Fibroblast of lung (primary cell): Measurements from ENCODE around the gene CCDC85A. TPM values are rescaled to one million over a fixed set of nuclear protein-coding genes. Genes with fewer than 3 reads are reported as not detected.

Experiments used
- DNase-seq, 2 donors: peaks; one replicate each; pipeline versions ENCODE4 v3.0.0 to v3.0.0-alpha.2; 2010; ENCODE audit warnings: low read depth in 2 of 2
- H2AFZ ChIP-seq: 2 replicates; pipeline ENCODE4 v1.5.1; 2012; ENCODE audit warnings: low read length, control low read depth, inconsistent platforms
- H3K27ac ChIP-seq: 2 replicates; pipeline ENCODE4 v1.5.1; 2011; ENCODE audit warnings: low read length, control low read depth; ENCODE audit not compliant: insufficient read depth
- H3K27me3 ChIP-seq: 2 replicates; pipeline ENCODE4 v1.5.1; 2011; ENCODE audit warnings: mild to moderate bottlenecking, low read length; ENCODE audit not compliant: control insufficient read depth, insufficient read depth
- H3K36me3 ChIP-seq: 2 replicates; pipeline ENCODE4 v1.5.1; 2011; ENCODE audit warnings: low read length; ENCODE audit not compliant: control insufficient read depth, insufficient read depth
- H3K4me1 ChIP-seq: 2 replicates; pipeline ENCODE4 v1.5.1; 2011; ENCODE audit warnings: low read length; ENCODE audit not compliant: control insufficient read depth, insufficient read depth; ENCODE audit errors: extremely low read depth
- H3K4me2 ChIP-seq: 2 replicates; pipeline ENCODE4 v1.5.1; 2011; ENCODE audit warnings: low read length, control low read depth; ENCODE audit not compliant: insufficient read depth; ENCODE audit errors: extremely low read depth
- H3K4me3 ChIP-seq, 4 experiments: fragments of 200-600 bp in 1 of 4; sonication (generic) in 1 of 4; replicated peaks in 1 of 4; 2 replicates each; pipeline ENCODE4 v1.5.1; 2011 to 2016; ENCODE audit warnings: low read length in 4 of 4, low read depth in 3 of 4, mild to moderate bottlenecking in 3 of 4, control low read depth in 2 of 4, inconsistent platforms in 1 of 4, mixed read lengths in 1 of 4; ENCODE audit not compliant: insufficient read depth in 1 of 4; ENCODE audit errors: control extremely low read depth in 1 of 4
- H3K79me2 ChIP-seq: 2 replicates; pipeline ENCODE4 v1.5.1; 2012; ENCODE audit warnings: mild to moderate bottlenecking, low read length, inconsistent platforms; ENCODE audit not compliant: control insufficient read depth, insufficient read depth
- H3K9ac ChIP-seq: 2 replicates; pipeline ENCODE4 v1.5.1; 2011; ENCODE audit warnings: mild to moderate bottlenecking, low read length, control low read depth; ENCODE audit not compliant: insufficient read depth
- H3K9me3 ChIP-seq: 2 replicates; pipeline ENCODE4 v1.5.1; 2012; ENCODE audit warnings: low read depth, low read length; ENCODE audit not compliant: control insufficient read depth, insufficient read depth
- H4K20me1 ChIP-seq: 2 replicates; pipeline ENCODE4 v1.5.1; 2011; ENCODE audit warnings: low read length; ENCODE audit not compliant: control insufficient read depth, insufficient read depth; ENCODE audit errors: extremely low read depth
- EZH2 ChIP-seq: IDR thresholded peaks from 2 replicates; pipeline ENCODE4 v1.5.1; 2012; ENCODE audit warnings: low read length, control low read depth, mild to moderate bottlenecking; ENCODE audit errors: missing control alignments
- polyA plus RNA-seq, 2 donors: library from polyadenylated mRNA; depleted of rRNA in 1 of 2; stranded (reverse) in 1 of 2; unstranded in 1 of 2; fragments of >200 nt; gene quantifications; 2 replicates each; pipeline ENCODE4 v1.2.1, GENCODE V29; 2011 to 2012; ENCODE audit warnings: missing spikeins in 1 of 2
- total RNA-seq: library from RNA; depleted of rRNA; stranded (reverse); fragments of >200 nt; gene quantifications from 2 replicates; pipeline ENCODE4 v1.2.1, GENCODE V29; 2014
- TF ChIP-seq, protein P1 (sequence below), 2 donors: IDR thresholded peaks in 1 of 2; conservative IDR thresholded peaks in 1 of 2; 1 replicate in 1 of 2; 2 replicates in 1 of 2; pipeline ENCODE4 v1.5.1; 2011 to 2012; ENCODE audit warnings: low read length in 2 of 2, control low read depth in 1 of 2, inconsistent platforms in 1 of 2, low read depth in 1 of 2, mild to moderate bottlenecking in 1 of 2

CCDC85A gene
- total and polyA plus RNA-seq, 2 donors (not counting 1 experiment from before 2014, with no cell fraction given) = 0.03 TPM; not detected in 1

DNA sequence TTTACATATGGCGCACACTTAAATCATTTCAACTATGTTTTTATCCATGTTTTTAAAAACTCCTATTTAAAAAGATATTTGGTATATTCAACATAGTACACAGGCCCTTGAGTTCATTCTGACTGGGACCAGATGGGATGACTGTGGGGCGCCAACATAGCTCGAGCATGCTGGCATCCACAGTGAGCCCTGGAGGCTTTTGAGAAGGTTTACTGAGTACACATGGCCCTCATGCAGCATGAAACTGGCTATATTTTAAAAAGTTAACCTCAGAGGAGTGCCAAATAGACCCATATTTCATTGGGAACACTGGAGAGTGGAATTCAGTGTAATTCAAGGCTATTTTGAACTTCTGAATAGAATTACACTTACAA lies 83.6 kb downstream of the CCDC85A start:
- no peak for DNase-seq
- H4K20me1 ChIP-seq = no peaks in the 10 kb centered on the region

DNA sequence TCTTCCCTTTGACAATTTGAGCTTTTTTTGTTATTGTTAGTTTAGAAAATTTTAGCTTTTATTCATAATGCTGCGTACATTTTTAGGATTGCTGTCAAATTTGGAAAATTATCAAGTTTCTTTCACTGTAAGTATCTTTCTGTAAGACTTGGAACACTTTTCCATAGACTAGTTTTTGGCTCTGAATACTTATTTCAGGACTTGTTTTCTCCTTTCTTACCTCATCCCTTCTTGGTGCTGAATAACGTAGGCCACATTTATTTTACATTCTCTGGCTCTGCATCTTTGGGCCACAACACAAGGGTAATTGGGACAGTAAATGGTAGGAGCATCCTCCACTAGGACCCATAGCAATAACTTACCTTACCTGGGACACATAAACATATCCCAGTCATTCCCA lies 85.1 kb downstream of the CCDC85A start:
- Histone ChIP-seq H3K4me1 (no peaks in the 10 kb centered on the region), H3K9me3 (no peaks in the 10 kb centered on the region), H3K9ac (no peak overlapping the region), H2AFZ (no peak overlapping the region), H3K36me3 (no peaks in the 10 kb centered on the region), H3K4me3 (no peak overlapping the region), H3K79me2 (no peaks in the 10 kb centered on the region), H3K27ac (no peak overlapping the region), H3K4me2 (no peak overlapping the region), H3K27me3 (no peaks in the 10 kb centered on the region), H4K20me1 (no peaks in the 10 kb centered on the region)
- TF ChIP-seq, protein P1, sequence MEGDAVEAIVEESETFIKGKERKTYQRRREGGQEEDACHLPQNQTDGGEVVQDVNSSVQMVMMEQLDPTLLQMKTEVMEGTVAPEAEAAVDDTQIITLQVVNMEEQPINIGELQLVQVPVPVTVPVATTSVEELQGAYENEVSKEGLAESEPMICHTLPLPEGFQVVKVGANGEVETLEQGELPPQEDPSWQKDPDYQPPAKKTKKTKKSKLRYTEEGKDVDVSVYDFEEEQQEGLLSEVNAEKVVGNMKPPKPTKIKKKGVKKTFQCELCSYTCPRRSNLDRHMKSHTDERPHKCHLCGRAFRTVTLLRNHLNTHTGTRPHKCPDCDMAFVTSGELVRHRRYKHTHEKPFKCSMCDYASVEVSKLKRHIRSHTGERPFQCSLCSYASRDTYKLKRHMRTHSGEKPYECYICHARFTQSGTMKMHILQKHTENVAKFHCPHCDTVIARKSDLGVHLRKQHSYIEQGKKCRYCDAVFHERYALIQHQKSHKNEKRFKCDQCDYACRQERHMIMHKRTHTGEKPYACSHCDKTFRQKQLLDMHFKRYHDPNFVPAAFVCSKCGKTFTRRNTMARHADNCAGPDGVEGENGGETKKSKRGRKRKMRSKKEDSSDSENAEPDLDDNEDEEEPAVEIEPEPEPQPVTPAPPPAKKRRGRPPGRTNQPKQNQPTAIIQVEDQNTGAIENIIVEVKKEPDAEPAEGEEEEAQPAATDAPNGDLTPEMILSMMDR (conservative IDR thresholded peaks at IDR 0.05 in 1 of 2, IDR thresholded peaks at IDR 0.05 in 1 of 2; ENCODE audit: low read depth in 1 of 2, low read length in 2 of 2) = no peak
- no peak for TF ChIP-seq EZH2
- DNase-seq = no peak

More for the DNA sequence above, 83.6 kb downstream of the CCDC85A start:
- no peak overlapping the region for H3K4me2 ChIP-seq
- H3K9ac ChIP-seq = no peak overlapping the region
- H3K9me3 ChIP-seq = no peaks in the 10 kb centered on the region
- no peak overlapping the region for H2AFZ ChIP-seq
- no peak overlapping the region for H3K27ac ChIP-seq
- no peaks in the 10 kb centered on the region for H3K36me3 ChIP-seq
- H3K4me1 ChIP-seq = no peaks in the 10 kb centered on the region
- no peaks in the 10 kb centered on the region for H3K27me3 ChIP-seq
- H3K79me2 ChIP-seq = no peaks in the 10 kb centered on the region
- no peak overlapping the region for H3K4me3 ChIP-seq
- TF ChIP-seq EZH2 = no peak
- TF ChIP-seq, protein P1 (conservative IDR thresholded peaks at IDR 0.05 in 1 of 2, IDR thresholded peaks at IDR 0.05 in 1 of 2; ENCODE audit: low read depth in 1 of 2, low read length in 2 of 2) = no peak

DNA sequence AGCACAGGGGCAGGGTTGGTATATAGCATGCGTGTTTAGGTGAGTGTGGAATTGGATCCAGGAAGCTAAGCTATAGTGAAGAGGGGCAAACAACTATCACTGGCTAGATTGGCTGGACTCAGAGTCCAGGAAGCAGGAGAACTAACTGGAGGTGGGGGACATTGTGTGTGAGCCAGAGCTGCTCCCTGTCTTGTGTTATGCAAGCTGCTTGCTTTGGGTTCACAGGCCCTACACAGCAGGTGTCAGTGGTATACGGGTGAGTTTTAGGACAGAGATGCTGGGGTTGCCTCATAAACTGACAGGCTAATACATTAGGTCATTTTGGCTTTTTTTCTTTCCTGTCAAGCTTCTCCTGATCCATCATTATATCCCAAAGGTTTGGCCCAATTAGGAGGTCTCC lies 87.5 kb downstream of the CCDC85A start:
- DNase-seq = no peak
- H4K20me1 ChIP-seq = no peaks in the 10 kb centered on the region
- H3K9ac ChIP-seq = no peak overlapping the region
- no peaks in the 10 kb centered on the region for H3K79me2 ChIP-seq
- H2AFZ ChIP-seq = no peak overlapping the region
- no peaks in the 10 kb centered on the region for H3K27me3 ChIP-seq
- no peaks in the 10 kb centered on the region for H3K36me3 ChIP-seq
- H3K9me3 ChIP-seq = no peaks in the 10 kb centered on the region
- no peak overlapping the region for H3K27ac ChIP-seq
- H3K4me2 ChIP-seq = no peak overlapping the region
- TF ChIP-seq, protein P1 (conservative IDR thresholded peaks at IDR 0.05 in 1 of 2, IDR thresholded peaks at IDR 0.05 in 1 of 2; ENCODE audit: low read depth in 1 of 2, low read length in 2 of 2) = no peak
- no peak for TF ChIP-seq EZH2
- no peaks in the 10 kb centered on the region for H3K4me1 ChIP-seq
- no peak overlapping the region for H3K4me3 ChIP-seq
